WTC11 (cell line): Measurements from ENCODE around the gene P4HB. TPM values are rescaled to one million over a fixed set of nuclear protein-coding genes. Genes with fewer than 3 reads are reported as not detected.

Experiments
- ATAC-seq: fragments of 200-7000 bp; cut with Tn5 transposase; 2 replicates; pipeline ENCODE4 v1.10.0; 2021; ENCODE audit warnings: mild to moderate bottlenecking, moderate library complexity
- CTCF ChIA-PET: fragments of 300-600 bp; sonication (Branson Sonifier 250); formaldehyde crosslinking; loops from one replicate; lab custom pipeline; 2021; ENCODE audit warnings: antibody characterized with exemption; lab: Charles Lee
- POLR2A ChIA-PET: fragments of 350-600 bp; sonication (Branson Sonifier 250); formaldehyde crosslinking; loops from one replicate; lab custom pipeline; 2021; ENCODE audit warnings: antibody characterized with exemption; lab: Charles Lee
- DNase-seq: peaks from one replicate; pipeline ENCODE4 v3.0.0; 2021; ENCODE audit warnings: low spot score
- H3K27ac Mint-ChIP-seq: 2 replicates; pipeline ENCODE4 v1.8.0; 2021; ENCODE audit warnings: mixed read lengths
- H3K27me3 Mint-ChIP-seq: 2 replicates; pipeline ENCODE4 v1.8.0; 2021; ENCODE audit warnings: low read depth, mild to moderate bottlenecking, moderate library complexity, mixed read lengths
- H3K36me3 Mint-ChIP-seq: 2 replicates; pipeline ENCODE4 v1.8.0; 2021; ENCODE audit warnings: mixed read lengths
- H3K4me1 Mint-ChIP-seq: 2 replicates; pipeline ENCODE4 v1.8.0; 2022; ENCODE audit warnings: mixed read lengths
- H3K4me3 Mint-ChIP-seq: 2 replicates; pipeline ENCODE4 v1.8.0; 2021; ENCODE audit warnings: mild to moderate bottlenecking, moderate library complexity, mixed read lengths
- H3K9me3 Mint-ChIP-seq: 2 replicates; pipeline ENCODE4 v1.8.0; 2021; ENCODE audit warnings: mixed read lengths
- E2F5 ChIP-seq: sonication (generic); formaldehyde crosslinking; IDR thresholded peaks from 2 replicates; pipeline ENCODE4 v1.8.1; 2022; ENCODE audit warnings: mild to moderate bottlenecking, moderate library complexity, missing genetic modification reagents
- EMX1 ChIP-seq: fragments of 250-450 bp; sonication (Bioruptor Pico); IDR thresholded peaks from 2 replicates; pipeline ENCODE4 v1.8.0; 2021; ENCODE audit warnings: mild to moderate bottlenecking
- HMGA2 ChIP-seq: fragments of 250-450 bp; sonication (Bioruptor Pico); IDR thresholded peaks from 2 replicates; pipeline ENCODE4 v1.4.0; 2021; ENCODE audit warnings: mild to moderate bottlenecking, moderate library complexity
- IRF1 ChIP-seq: sonication (generic); formaldehyde crosslinking; IDR thresholded peaks from 2 replicates; pipeline ENCODE4 v1.8.0; 2023; ENCODE audit warnings: missing genetic modification reagents
- KAT7 ChIP-seq: sonication (generic); formaldehyde crosslinking; IDR thresholded peaks from 2 replicates; pipeline ENCODE4 v1.8.1; 2023; ENCODE audit warnings: missing genetic modification reagents, mild to moderate bottlenecking, borderline replicate concordance
- MXD4 ChIP-seq: fragments of 250-450 bp; sonication (Bioruptor Pico); IDR thresholded peaks from 2 replicates; pipeline ENCODE4 v1.8.0; 2021; ENCODE audit warnings: mild to moderate bottlenecking, moderate library complexity, borderline replicate concordance
- NR2C2 ChIP-seq: sonication (generic); formaldehyde crosslinking; IDR thresholded peaks from 2 replicates; pipeline ENCODE4 v1.8.0; 2022; ENCODE audit warnings: mild to moderate bottlenecking, missing genetic modification reagents
- NR3C1 ChIP-seq: sonication (generic); formaldehyde crosslinking; conservative IDR thresholded peaks from 2 replicates; pipeline ENCODE4 v1.8.1; 2023; ENCODE audit warnings: low read depth, mild to moderate bottlenecking, missing genetic modification reagents
- OVOL2 ChIP-seq: fragments of 250-450 bp; sonication (Bioruptor Pico); IDR thresholded peaks from 2 replicates; pipeline ENCODE4 v1.9.0; 2021; ENCODE audit warnings: mild to moderate bottlenecking, borderline replicate concordance
- PRDM15 ChIP-seq: sonication (generic); formaldehyde crosslinking; IDR thresholded peaks from 2 replicates; pipeline ENCODE4 v1.8.0; 2022; ENCODE audit warnings: missing genetic modification reagents
- STAT6 ChIP-seq: sonication (generic); formaldehyde crosslinking; conservative IDR thresholded peaks from 2 replicates; pipeline ENCODE4 v1.8.1; 2023; ENCODE audit warnings: mild to moderate bottlenecking, low read depth, missing genetic modification reagents, moderate library complexity
- USF1 ChIP-seq: sonication (generic); formaldehyde crosslinking; IDR thresholded peaks from 2 replicates; pipeline ENCODE4 v1.8.0; 2022; ENCODE audit warnings: mild to moderate bottlenecking, missing genetic modification reagents
- ZBTB43 ChIP-seq: sonication (generic); formaldehyde crosslinking; IDR thresholded peaks from 2 replicates; pipeline ENCODE4 v1.8.1; 2023; ENCODE audit warnings: mild to moderate bottlenecking, missing genetic modification reagents
- ZNF396 ChIP-seq: fragments of 250-450 bp; sonication (Bioruptor Pico); IDR thresholded peaks from 2 replicates; pipeline ENCODE4 v1.8.0; 2021; ENCODE audit warnings: mild to moderate bottlenecking, moderate library complexity, borderline replicate concordance
- ZSCAN18 ChIP-seq: fragments of 250-450 bp; sonication (Bioruptor Pico); IDR thresholded peaks from 2 replicates; pipeline ENCODE4 v2.1.2; 2022; ENCODE audit warnings: mild to moderate bottlenecking, moderate library complexity
- total RNA-seq: library from RNA; stranded (reverse); gene quantifications from 3 replicates; pipeline ENCODE4 v1.2.3, GENCODE V29; 2021

Gene P4HB
- total RNA-seq, 1 experiment from 2014 or later, result 380 TPM

- H3K27ac Mint-ChIP-seq, result no peak overlapping the region
- no peak for DNase-seq
- POLR2A ChIA-PET, result no interaction called here
- no peak for ATAC-seq
- CTCF ChIA-PET, result no interaction called here
- no peaks in the 10 kb centered on the region for H3K9me3 Mint-ChIP-seq
- H3K4me1 Mint-ChIP-seq, result no peaks in the 10 kb centered on the region
- no peaks in the 10 kb centered on the region for H3K27me3 Mint-ChIP-seq
- no peak for TF ChIP-seq USF1
- TF ChIP-seq KAT7 (CRISPR knock-in tag), result no peak
- no peak for TF ChIP-seq ZBTB43 (CRISPR knock-in tag)
- TF ChIP-seq ZSCAN18 (CRISPR knock-in tag), result no peak
- TF ChIP-seq EMX1 (CRISPR knock-in tag), result no peak
- TF ChIP-seq PRDM15 (CRISPR knock-in tag), result no peak
- no peak for TF ChIP-seq OVOL2 (CRISPR knock-in tag)
- no peak for TF ChIP-seq IRF1 (CRISPR knock-in tag)
- no peak for TF ChIP-seq ZNF396 (CRISPR knock-in tag)
- no peak for TF ChIP-seq E2F5 (CRISPR knock-in tag)
- no peak for TF ChIP-seq STAT6 (CRISPR knock-in tag)
- TF ChIP-seq MXD4 (CRISPR knock-in tag), result no peak
- TF ChIP-seq NR2C2 (CRISPR knock-in tag), result no peak
- H3K4me3 Mint-ChIP-seq, result no peak overlapping the region
- peaks cover 34% of the 10 kb centered on the region for H3K36me3 Mint-ChIP-seq
Measured at GRCh38 chr17:81845361-81845760, 15.0 kb downstream of the P4HB start.

GRCh38 chr17:81844887-81845286, 15.4 kb downstream of the P4HB start:
- H3K4me3 Mint-ChIP-seq, result no peak overlapping the region

More at GRCh38 chr17:81844887-81845286, 15.4 kb downstream of the P4HB start:
- ChIA-PET POLR2A (no interaction called here), CTCF (no interaction called here)
- TF ChIP-seq NR3C1 (no peak), HMGA2 (no peak)
- peaks cover 34% of the 10 kb centered on the region for H3K36me3 Mint-ChIP-seq
- DNase-seq (no peak), ATAC-seq (no peak)
- no peak overlapping the region for H3K27ac Mint-ChIP-seq
- H3K27me3 Mint-ChIP-seq, result no peaks in the 10 kb centered on the region
- H3K4me1 Mint-ChIP-seq, result no peaks in the 10 kb centered on the region
- no peaks in the 10 kb centered on the region for H3K9me3 Mint-ChIP-seq
